ENCODE data around the gene MAPRE2. TPM values are rescaled to one million over a fixed set of nuclear protein-coding genes. Genes with fewer than 3 reads are reported as not detected.
"Not testable (repeated sequence)": the region's sequence is repeated elsewhere in the genome, so short reads cannot be mapped to it uniquely, and the experiment has no call there.

The MAPRE2 gene
- total RNA-seq, 1 experiment from 2014 or later: 9.1 TPM

GRCh38 chr18:35167332-35167731 lies 126.1 kb downstream of the MAPRE2 start:
- no TSS peak for BruUV-seq (replicated peaks)
- Histone ChIP-seq H3K4me3 (no peak overlapping the region), H3K36me3 (ENCODE audit: low read depth) (no peaks in the 10 kb centered on the region), H3F3A (ENCODE audit: insufficient read depth, low read depth) (no peaks in the 10 kb centered on the region), H4K20me1 (ENCODE audit: insufficient read depth) (no peaks in the 10 kb centered on the region), H3K27ac (no peak overlapping the region), H3K9me2 (ENCODE audit: insufficient read depth) (no peaks in the 10 kb centered on the region), H3K9me3 (ENCODE audit: insufficient read depth, low read depth) (no peaks in the 10 kb centered on the region), H3K79me2 (ENCODE audit: low read depth) (no peaks in the 10 kb centered on the region), H3K4me1 (replicated peaks; ENCODE audit: insufficient read depth) (no peaks in the 10 kb centered on the region), H3K27me3 (ENCODE audit: insufficient read depth, low read depth) (no peaks in the 10 kb centered on the region), H2AFZ (no peak overlapping the region), H3K4me2 (no peak overlapping the region)
- intact Hi-C loops (cut with micrococcal nuclease; ENCODE audit: unreplicated experiment): no loop called here
- POLR2A ChIA-PET (ENCODE audit: unreplicated experiment): no interaction called here
- no peak for TF ChIP-seq CTCF (conservative IDR thresholded peaks at IDR 0.05)
- no peak for TF ChIP-seq EZH2 (IDR thresholded peaks at IDR 0.05; ENCODE audit: low read depth)
- no peak for DNase-seq
- CTCF ChIA-PET: no interaction called here

GRCh38 chr18:35167857-35168256 lies 126.6 kb downstream of the MAPRE2 start:
- Histone ChIP-seq H3F3A (ENCODE audit: insufficient read depth, low read depth) (no peaks in the 10 kb centered on the region), H2AFZ (no peak overlapping the region), H3K4me3 (no peak overlapping the region), H4K20me1 (ENCODE audit: insufficient read depth) (no peaks in the 10 kb centered on the region), H3K4me2 (no peak overlapping the region), H3K36me3 (ENCODE audit: low read depth) (no peaks in the 10 kb centered on the region), H3K9me3 (ENCODE audit: insufficient read depth, low read depth) (no peaks in the 10 kb centered on the region), H3K79me2 (ENCODE audit: low read depth) (no peaks in the 10 kb centered on the region), H3K4me1 (replicated peaks; ENCODE audit: insufficient read depth) (no peaks in the 10 kb centered on the region), H3K9me2 (ENCODE audit: insufficient read depth) (no peaks in the 10 kb centered on the region), H3K27me3 (ENCODE audit: insufficient read depth, low read depth) (no peaks in the 10 kb centered on the region), H3K27ac (no peak overlapping the region)
- no TSS peak for BruUV-seq (replicated peaks)
- CTCF ChIA-PET: no interaction called here
- POLR2A ChIA-PET (ENCODE audit: unreplicated experiment): no interaction called here
- no peak for DNase-seq
- intact Hi-C loops (cut with micrococcal nuclease; ENCODE audit: unreplicated experiment): no loop called here
- TF ChIP-seq CTCF (conservative IDR thresholded peaks at IDR 0.05): no peak
- TF ChIP-seq EZH2 (IDR thresholded peaks at IDR 0.05; ENCODE audit: low read depth): no peak

GRCh38 chr18:35170323-35170722 lies 129.1 kb downstream of the MAPRE2 start:
- H3K4me3 ChIP-seq; H3K9me3 ChIP-seq (ENCODE audit: insufficient read depth, low read depth); H3K4me1 ChIP-seq (replicated peaks; ENCODE audit: insufficient read depth); H3K9me2 ChIP-seq (ENCODE audit: insufficient read depth); H3K27ac ChIP-seq; H3K36me3 ChIP-seq (ENCODE audit: low read depth); intact Hi-C loops (cut with micrococcal nuclease; ENCODE audit: unreplicated experiment); BruUV-seq (replicated peaks); H3F3A ChIP-seq (ENCODE audit: insufficient read depth, low read depth); H3K79me2 ChIP-seq (ENCODE audit: low read depth); CTCF ChIA-PET; DNase-seq; POLR2A ChIA-PET (ENCODE audit: unreplicated experiment); H3K27me3 ChIP-seq (ENCODE audit: insufficient read depth, low read depth); H2AFZ ChIP-seq; H3K4me2 ChIP-seq; H4K20me1 ChIP-seq (ENCODE audit: insufficient read depth): not testable (repeated sequence)

GRCh38 chr18:35171315-35171987 lies 130.2 kb downstream of the MAPRE2 start:
- intact Hi-C loops (cut with micrococcal nuclease; ENCODE audit: unreplicated experiment): no loop called here
- Histone ChIP-seq H3K9me2 (ENCODE audit: insufficient read depth) (no peaks in the 10 kb centered on the region), H3K4me1 (replicated peaks; ENCODE audit: insufficient read depth) (no peaks in the 10 kb centered on the region), H3K27me3 (ENCODE audit: insufficient read depth, low read depth) (no peaks in the 10 kb centered on the region), H3K9me3 (ENCODE audit: insufficient read depth, low read depth) (no peaks in the 10 kb centered on the region), H3F3A (ENCODE audit: insufficient read depth, low read depth) (no peaks in the 10 kb centered on the region), H4K20me1 (ENCODE audit: insufficient read depth) (no peaks in the 10 kb centered on the region), H3K36me3 (ENCODE audit: low read depth) (no peaks in the 10 kb centered on the region), H2AFZ (no peak overlapping the region), H3K27ac (no peak overlapping the region), H3K79me2 (ENCODE audit: low read depth) (no peaks in the 10 kb centered on the region), H3K4me2 (no peak overlapping the region), H3K4me3 (no peak overlapping the region)
- TF ChIP-seq EZH2 (IDR thresholded peaks at IDR 0.05; ENCODE audit: low read depth) (no peak), CTCF (conservative IDR thresholded peaks at IDR 0.05) (no peak)
- no peak for DNase-seq
- no TSS peak for BruUV-seq (replicated peaks)
- ChIA-PET CTCF (no interaction called here), POLR2A (ENCODE audit: unreplicated experiment) (no interaction called here)

All from PC-9 (cell line).